Sigmoid colon (tissue), 4 donors: ENCODE results near the gene ZNF503.

ENCODE experiments used
- EP300 ChIP-seq, 4 donors: sonication (generic); formaldehyde crosslinking; IDR thresholded peaks; one replicate each; pipeline ENCODE4 v1.6.1; 2017; ENCODE audit warnings: antibody characterized with exemption in 4 of 4
- POLR2A ChIP-seq, 2 donors: fragments of 450-650 bp; IDR thresholded peaks; one replicate each; pipeline ENCODE4 v1.6.1; 2016; ENCODE audit warnings: antibody characterized with exemption in 2 of 2, mild to moderate bottlenecking in 2 of 2, moderate library complexity in 2 of 2
- POLR2AphosphoS5 ChIP-seq, 4 donors: sonication (generic); formaldehyde crosslinking; IDR thresholded peaks; one replicate each; pipeline ENCODE4 v1.6.1; 2017; ENCODE audit warnings: antibody characterized with exemption in 4 of 4
- TF ChIP-seq, protein P1 (sequence below), 4 experiments: fragments of 450-650 bp in 3 of 4; fragments of 200-600 bp in 1 of 4; IDR thresholded peaks; one replicate each; pipeline ENCODE4 v1.5.1; 2016 to 2019; ENCODE audit warnings: antibody characterized with exemption in 4 of 4, mild to moderate bottlenecking in 3 of 4, moderate library complexity in 2 of 4

DNA sequence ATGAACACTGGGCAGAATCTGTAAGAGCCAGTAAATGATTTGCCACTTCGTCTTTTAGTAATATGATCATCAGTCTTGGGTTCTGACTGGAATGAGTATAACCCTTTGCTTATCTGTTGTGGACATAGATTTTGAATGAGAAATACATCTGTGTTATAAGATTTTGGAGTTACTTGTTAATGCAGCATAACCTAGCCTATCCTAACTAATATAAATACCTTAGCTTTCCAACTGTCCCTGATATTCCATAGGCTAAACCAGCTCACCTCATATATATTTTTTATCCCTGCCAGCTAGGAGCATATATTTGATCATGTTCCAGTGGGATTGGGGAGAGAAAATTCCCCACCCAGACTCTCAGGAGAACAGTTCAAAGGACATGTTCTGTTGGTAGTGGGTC lies 44.9 kb upstream of the ZNF503 start:
- TF ChIP-seq, protein P1, sequence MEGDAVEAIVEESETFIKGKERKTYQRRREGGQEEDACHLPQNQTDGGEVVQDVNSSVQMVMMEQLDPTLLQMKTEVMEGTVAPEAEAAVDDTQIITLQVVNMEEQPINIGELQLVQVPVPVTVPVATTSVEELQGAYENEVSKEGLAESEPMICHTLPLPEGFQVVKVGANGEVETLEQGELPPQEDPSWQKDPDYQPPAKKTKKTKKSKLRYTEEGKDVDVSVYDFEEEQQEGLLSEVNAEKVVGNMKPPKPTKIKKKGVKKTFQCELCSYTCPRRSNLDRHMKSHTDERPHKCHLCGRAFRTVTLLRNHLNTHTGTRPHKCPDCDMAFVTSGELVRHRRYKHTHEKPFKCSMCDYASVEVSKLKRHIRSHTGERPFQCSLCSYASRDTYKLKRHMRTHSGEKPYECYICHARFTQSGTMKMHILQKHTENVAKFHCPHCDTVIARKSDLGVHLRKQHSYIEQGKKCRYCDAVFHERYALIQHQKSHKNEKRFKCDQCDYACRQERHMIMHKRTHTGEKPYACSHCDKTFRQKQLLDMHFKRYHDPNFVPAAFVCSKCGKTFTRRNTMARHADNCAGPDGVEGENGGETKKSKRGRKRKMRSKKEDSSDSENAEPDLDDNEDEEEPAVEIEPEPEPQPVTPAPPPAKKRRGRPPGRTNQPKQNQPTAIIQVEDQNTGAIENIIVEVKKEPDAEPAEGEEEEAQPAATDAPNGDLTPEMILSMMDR (IDR thresholded peaks at IDR 0.05): no peak
- TF ChIP-seq POLR2A (IDR thresholded peaks at IDR 0.05) (no peak), EP300 (IDR thresholded peaks at IDR 0.05) (no peak), POLR2AphosphoS5 (IDR thresholded peaks at IDR 0.05) (no peak)
